ENCODE results near the gene CD200R1L. TPM values are rescaled to one million over a fixed set of nuclear protein-coding genes. Genes with fewer than 3 reads are reported as not detected.

CD200R1L gene
- total and polyA plus RNA-seq, 2 experiments from 2014 or later: not detected

GRCh38 chr3:112773864-112774263 lies 72.8 kb downstream of the CD200R1L start (continued):
- no peak for TF ChIP-seq ZNF462 (CRISPR knock-in tag; IDR thresholded peaks at IDR 0.05)
- no peak for TF ChIP-seq JUNB (IDR thresholded peaks at IDR 0.05; ENCODE audit: unreplicated experiment)
- no peak for TF ChIP-seq ZNF114 (CRISPR knock-in tag; IDR thresholded peaks at IDR 0.05)
- no peak for TF ChIP-seq ETS1 (IDR thresholded peaks at IDR 0.05)

- Histone ChIP-seq H3K4me1 (ENCODE audit: insufficient read depth) (no peaks in the 10 kb centered on the region), H3K4me3 (no peak overlapping the region), H3K27ac (ENCODE audit: low read depth) (no peak overlapping the region), H3K9me2 (ENCODE audit: insufficient read depth) (peaks cover 3% of the 10 kb centered on the region), H2AFZ (no peak overlapping the region), H3K79me2 (replicated peaks; ENCODE audit: insufficient read depth) (no peaks in the 10 kb centered on the region), H4K20me1 (replicated peaks; ENCODE audit: insufficient read depth) (no peaks in the 10 kb centered on the region), H3K27me3 (ENCODE audit: insufficient read depth) (no peaks in the 10 kb centered on the region), H3K36me3 (ENCODE audit: insufficient read depth) (no peaks in the 10 kb centered on the region), H3K4me2 (no peak overlapping the region), H3F3A (replicated peaks; ENCODE audit: low read depth) (no peaks in the 10 kb centered on the region)
- H3K27ac Mint-ChIP-seq: no peak overlapping the region
- peaks cover 6% of the 10 kb centered on the region for H3K27me3 Mint-ChIP-seq (ENCODE audit: insufficient read depth, low read depth, poor library complexity)
- no peak overlapping the region for H3K4me3 Mint-ChIP-seq
- H3K4me1 Mint-ChIP-seq: peaks cover 10% of the 10 kb centered on the region; the same call in 2 of the 3 replicates
- DNase-seq (ENCODE audit: low spot score) (no peak), ATAC-seq (no peak)
- H3K9me3 Mint-ChIP-seq: no peaks in the 10 kb centered on the region; the same call in 2 of the 3 replicates
- no peaks in the 10 kb centered on the region for H3K36me3 Mint-ChIP-seq (ENCODE audit: low read depth)
- no peak for TF ChIP-seq EZH2 (IDR thresholded peaks at IDR 0.05; ENCODE audit: low read depth, unreplicated experiment)
- no peak for TF ChIP-seq ZNF462 (CRISPR knock-in tag; IDR thresholded peaks at IDR 0.05)
- no peak for TF ChIP-seq ZNF331 (CRISPR knock-in tag; IDR thresholded peaks at IDR 0.05; ENCODE audit: low read depth)
- TF ChIP-seq NANOG (IDR thresholded peaks at IDR 0.05; ENCODE audit: borderline replicate concordance): no peak
- TF ChIP-seq STAT1 (IDR thresholded peaks at IDR 0.05; ENCODE audit: unreplicated experiment): no peak
- TF ChIP-seq CREB1 (CRISPR knock-in tag; IDR thresholded peaks at IDR 0.05; ENCODE audit: low read depth): no peak
- TF ChIP-seq ZNF114 (CRISPR knock-in tag; IDR thresholded peaks at IDR 0.05): no peak
- TF ChIP-seq EZH2phosphoT487 (IDR thresholded peaks at IDR 0.05; ENCODE audit: unreplicated experiment): no peak
These were observed 75.7 kb downstream of the CD200R1L start for GRCh38 chr3:112770951-112771350.
